PFSK-1 (cell line): Measurements from ENCODE around the gene PHKA2.

Source experiments
- FOXP2 ChIP-seq: optimal IDR thresholded peaks from 2 replicates; pipeline ENCODE3; 2011; ENCODE audit warnings: borderline replicate concordance, control low read depth, inconsistent platforms; ENCODE audit not compliant: insufficient read depth; ENCODE audit errors: extremely low read length, extremely low read depth
- POLR2AphosphoS5 ChIP-seq: IDR thresholded peaks from 2 replicates; pipeline ENCODE4 v1.6.1; 2012; ENCODE audit warnings: low read depth, mild to moderate bottlenecking, control low read depth, low read length, moderate library complexity
- REST ChIP-seq, 2 experiments: IDR thresholded peaks; 2 replicates each; pipeline versions ENCODE4 v1.6.1 to v1.8.0; 2011 to 2012; ENCODE audit warnings: low read depth in 2 of 2, low read length in 2 of 2, control low read depth in 1 of 2, inconsistent platforms in 1 of 2, mild to moderate bottlenecking in 1 of 2, moderate library complexity in 1 of 2; ENCODE audit not compliant: insufficient read depth in 1 of 2
- SIN3A ChIP-seq: IDR thresholded peaks from 2 replicates; pipeline ENCODE4 v1.6.1; 2012; ENCODE audit warnings: mild to moderate bottlenecking, low read length, moderate library complexity, borderline replicate concordance; ENCODE audit not compliant: insufficient read depth
- TAF1 ChIP-seq: IDR thresholded peaks from 2 replicates; pipeline ENCODE4 v1.6.1; 2012; ENCODE audit warnings: low read length, control low read depth, borderline replicate concordance; ENCODE audit not compliant: insufficient read depth

PHKA2 gene

GRCh38 chrX:18891548-18891945 lies 92.4 kb downstream of the PHKA2 start:
- TF ChIP-seq POLR2AphosphoS5: no peak
- TF ChIP-seq REST (IDR thresholded peaks at IDR 0.05; ENCODE audit: insufficient read depth in 1 of 2, low read depth in 2 of 2, low read length in 2 of 2): no peak
- no peak for TF ChIP-seq SIN3A
- no peak for TF ChIP-seq TAF1
- no peak for TF ChIP-seq FOXP2

GRCh38 chrX:18890724-18891547 lies 93.0 kb downstream of the PHKA2 start:
- TF ChIP-seq SIN3A (no peak), REST (IDR thresholded peaks at IDR 0.05; ENCODE audit: insufficient read depth in 1 of 2, low read depth in 2 of 2, low read length in 2 of 2) (no peak), TAF1 (no peak), FOXP2 (no peak), POLR2AphosphoS5 (no peak)

GRCh38 chrX:18890049-18890381 lies 93.9 kb downstream of the PHKA2 start:
- no peak for TF ChIP-seq REST (IDR thresholded peaks at IDR 0.05; ENCODE audit: insufficient read depth in 1 of 2, low read depth in 2 of 2, low read length in 2 of 2)
- TF ChIP-seq TAF1: no peak
- TF ChIP-seq FOXP2: no peak
- TF ChIP-seq POLR2AphosphoS5: no peak
- no peak for TF ChIP-seq SIN3A

GRCh38 chrX:18889346-18890048 lies 94.4 kb downstream of the PHKA2 start:
- no peak for TF ChIP-seq TAF1
- no peak for TF ChIP-seq SIN3A
- no peak for TF ChIP-seq POLR2AphosphoS5
- TF ChIP-seq REST (IDR thresholded peaks at IDR 0.05; ENCODE audit: insufficient read depth in 1 of 2, low read depth in 2 of 2, low read length in 2 of 2): no peak
- TF ChIP-seq FOXP2: no peak
